ENCODE measurements around the gene SENP2. TPM values are rescaled to one million over a fixed set of nuclear protein-coding genes. Genes with fewer than 3 reads are reported as not detected.

The SENP2 gene
- total and polyA plus RNA-seq, 10 donors = 4.8 to 40.0 (median 23.9) TPM

DNA sequence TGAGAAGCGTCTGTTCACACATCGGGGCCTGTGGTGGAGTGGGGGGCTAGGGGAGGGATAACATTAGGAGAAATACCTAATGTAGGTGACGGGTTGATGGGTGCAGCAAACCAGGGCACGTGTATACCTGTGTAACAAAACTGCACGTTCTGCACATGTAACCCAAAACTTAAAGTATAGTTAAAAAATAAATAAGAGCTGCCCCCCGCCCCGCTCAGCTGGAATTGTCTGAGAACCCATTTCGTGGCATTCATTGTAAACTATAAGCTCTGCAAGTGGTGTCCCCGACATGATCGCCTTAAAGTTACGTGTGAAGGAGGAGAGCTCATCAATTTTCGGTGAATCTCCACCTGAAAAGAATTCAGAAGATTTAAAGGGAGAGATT is 26.4 kb upstream of the SENP2 start:
- Histone ChIP-seq H3K4me1 (peaks cover 5 to 36% (median 22%) of the 10 kb centered on the region in 6 donors), H3K27ac (no peak overlapping the region), H3K9me3 (no peaks in the 10 kb centered on the region), H3K27me3 (replicated peaks in 1 of 7) (peaks cover 0 to 14% (median 0%) of the 10 kb centered on the region in 7 donors), H3K36me3 (no peaks in the 10 kb centered on the region), H3K4me3 (peak overlapping the region in 1 of 8 donors; percentile 57)
- TF ChIP-seq POLR2AphosphoS5 (IDR thresholded peaks at IDR 0.05) (no peak), POLR2A (IDR thresholded peaks at IDR 0.05) (no peak)
- TF ChIP-seq, protein P1, sequence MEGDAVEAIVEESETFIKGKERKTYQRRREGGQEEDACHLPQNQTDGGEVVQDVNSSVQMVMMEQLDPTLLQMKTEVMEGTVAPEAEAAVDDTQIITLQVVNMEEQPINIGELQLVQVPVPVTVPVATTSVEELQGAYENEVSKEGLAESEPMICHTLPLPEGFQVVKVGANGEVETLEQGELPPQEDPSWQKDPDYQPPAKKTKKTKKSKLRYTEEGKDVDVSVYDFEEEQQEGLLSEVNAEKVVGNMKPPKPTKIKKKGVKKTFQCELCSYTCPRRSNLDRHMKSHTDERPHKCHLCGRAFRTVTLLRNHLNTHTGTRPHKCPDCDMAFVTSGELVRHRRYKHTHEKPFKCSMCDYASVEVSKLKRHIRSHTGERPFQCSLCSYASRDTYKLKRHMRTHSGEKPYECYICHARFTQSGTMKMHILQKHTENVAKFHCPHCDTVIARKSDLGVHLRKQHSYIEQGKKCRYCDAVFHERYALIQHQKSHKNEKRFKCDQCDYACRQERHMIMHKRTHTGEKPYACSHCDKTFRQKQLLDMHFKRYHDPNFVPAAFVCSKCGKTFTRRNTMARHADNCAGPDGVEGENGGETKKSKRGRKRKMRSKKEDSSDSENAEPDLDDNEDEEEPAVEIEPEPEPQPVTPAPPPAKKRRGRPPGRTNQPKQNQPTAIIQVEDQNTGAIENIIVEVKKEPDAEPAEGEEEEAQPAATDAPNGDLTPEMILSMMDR (IDR thresholded peaks at IDR 0.05 in 8 of 11, conservative IDR thresholded peaks at IDR 0.05 in 3 of 11) = no peak
- peak; percentile 16 for DNase-seq
- intact Hi-C loops (cut with DNase I; ENCODE audit: low total_unique reads) = no loop called here
- 80 to 90% (median 86%) methylated on average over 12 of the region's 12 CpGs for WGBS, 5 donors

DNA sequence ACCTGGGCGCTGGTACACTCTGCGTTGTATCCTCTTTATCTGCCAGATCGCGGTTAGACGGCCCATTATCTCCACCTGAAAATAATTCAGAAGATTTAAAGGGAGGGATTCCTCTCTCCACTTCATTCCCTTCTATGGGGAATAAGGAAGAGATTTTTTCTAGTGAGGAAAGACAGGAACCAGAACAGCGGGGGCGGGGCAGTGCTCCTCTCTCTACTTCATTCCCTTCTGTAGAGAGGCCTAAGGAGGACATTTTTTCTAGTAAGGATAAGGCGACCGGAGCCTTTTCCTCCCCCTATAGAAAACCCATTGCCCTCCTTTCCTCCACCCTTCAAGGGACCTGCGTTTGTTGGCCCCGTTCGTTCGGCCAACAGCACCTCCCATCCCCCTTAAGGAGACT is 25.4 kb upstream of the SENP2 start:
- TF ChIP-seq POLR2A (IDR thresholded peaks at IDR 0.05) (no peak), POLR2AphosphoS5 (IDR thresholded peaks at IDR 0.05) (no peak)
- TF ChIP-seq, protein P1 (IDR thresholded peaks at IDR 0.05 in 8 of 11, conservative IDR thresholded peaks at IDR 0.05 in 3 of 11) = no peak

DNA sequence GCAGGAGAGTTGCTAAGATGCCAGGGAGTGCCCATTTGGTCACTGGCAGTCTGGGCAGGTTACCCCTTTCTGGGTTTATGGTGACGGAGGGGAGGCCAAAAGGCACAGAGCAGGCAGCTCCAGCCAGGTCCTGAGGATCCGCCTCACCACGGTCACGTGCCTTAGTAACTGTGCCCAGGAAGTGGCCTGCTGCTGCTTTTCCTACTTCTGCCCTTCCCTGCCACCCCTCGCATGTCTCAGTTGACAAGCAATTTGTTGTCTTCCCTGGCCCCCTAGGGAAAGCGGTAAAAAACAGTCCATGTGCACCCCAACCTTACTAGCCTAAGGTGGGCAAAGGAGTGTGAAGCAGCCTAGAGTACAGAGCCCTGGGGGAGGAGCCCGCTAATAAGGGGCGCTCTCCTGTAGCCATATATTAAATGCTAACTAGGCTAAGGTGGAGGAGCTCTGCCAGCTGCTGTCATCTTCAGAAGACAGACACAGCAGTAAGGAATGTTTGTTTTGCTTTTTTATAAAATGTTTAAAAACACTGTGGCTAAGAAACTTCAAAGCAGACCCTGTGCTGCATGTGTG is 24.6 kb upstream of the SENP2 start:
- DNase-seq = peak; percentile 78
- Histone ChIP-seq H3K36me3 (no peaks in the 10 kb centered on the region), H3K4me3 (peak overlapping the region in 1 of 8 donors; percentile 14), H3K9me3 (no peaks in the 10 kb centered on the region), H3K27ac (peak overlapping the region in 5 of 8 donors; percentile 2 to 46 (median 20)), H3K4me1 (peaks cover 5 to 36% (median 22%) of the 10 kb centered on the region in 6 donors), H3K27me3 (replicated peaks in 1 of 7) (peaks cover 0 to 14% (median 0%) of the 10 kb centered on the region in 7 donors)
- intact Hi-C loops (cut with DNase I; ENCODE audit: low total_unique reads) = no loop called here
- TF ChIP-seq POLR2A (IDR thresholded peaks at IDR 0.05) (no peak), POLR2AphosphoS5 (IDR thresholded peaks at IDR 0.05) (peak in 2 of 3 donors; percentile 6 to 46)
- TF ChIP-seq, protein P1 (IDR thresholded peaks at IDR 0.05 in 8 of 11, conservative IDR thresholded peaks at IDR 0.05 in 3 of 11) = no peak
- 30 to 40% (median 35%) methylated on average over 8 of the region's 8 CpGs for WGBS, 5 donors

More for the DNA sequence above, 25.4 kb upstream of the SENP2 start:
- intact Hi-C loops (cut with DNase I; ENCODE audit: low total_unique reads) = no loop called here
- Histone ChIP-seq H3K4me3 (no peak overlapping the region), H3K27me3 (replicated peaks in 1 of 7) (peaks cover 0 to 14% (median 0%) of the 10 kb centered on the region in 7 donors), H3K9me3 (no peaks in the 10 kb centered on the region), H3K36me3 (no peaks in the 10 kb centered on the region), H3K4me1 (peaks cover 5 to 36% (median 22%) of the 10 kb centered on the region in 6 donors), H3K27ac (peak overlapping the region in 2 of 8 donors; percentile 46)
- WGBS, 5 donors = 85 to 95% (median 91%) methylated on average over 13 of the region's 13 CpGs
- DNase-seq = no peak

DNA sequence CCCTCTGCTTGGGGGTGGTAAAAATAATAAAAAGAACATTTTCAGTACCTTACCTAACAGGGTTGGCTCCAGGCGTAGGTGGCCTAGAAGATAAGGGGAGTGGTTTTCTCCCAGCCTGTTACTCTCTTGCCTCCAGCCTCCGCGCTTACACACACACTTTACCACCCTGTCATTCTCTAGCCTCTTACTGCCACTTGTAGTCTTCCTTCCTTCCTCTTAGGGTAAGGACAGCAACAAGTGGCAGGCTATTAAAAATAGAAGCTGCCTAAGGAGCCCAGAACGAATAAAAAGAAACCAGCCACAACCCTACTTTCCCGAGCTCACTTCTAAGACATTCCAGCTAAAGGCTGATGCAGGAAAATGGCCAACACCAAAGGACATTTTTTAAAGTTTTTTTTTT is 24.1 kb upstream of the SENP2 start:
- H3K4me1 ChIP-seq = peaks cover 5 to 36% (median 22%) of the 10 kb centered on the region in 6 donors
- H3K36me3 ChIP-seq = no peaks in the 10 kb centered on the region
- intact Hi-C loops (cut with DNase I; ENCODE audit: low total_unique reads) = no loop called here
- no peak overlapping the region for H3K4me3 ChIP-seq
- 9 to 22% (median 11%) methylated on average over 5 of the region's 5 CpGs for WGBS, 5 donors
- no peak for TF ChIP-seq POLR2AphosphoS5 (IDR thresholded peaks at IDR 0.05)
- H3K27me3 ChIP-seq (replicated peaks in 1 of 7) = peaks cover 0 to 14% (median 0%) of the 10 kb centered on the region in 7 donors
- no peak for DNase-seq
- H3K9me3 ChIP-seq = no peaks in the 10 kb centered on the region
- H3K27ac ChIP-seq = peak overlapping the region in 2 of 8 donors; percentile 2 to 46
